HG02981 (cell line): ENCODE results near the gene ENPP7.

Experiments
- ATAC-seq: cut with Tn5 transposase; IDR thresholded peaks from one replicate; pipeline ENCODE4 v1.9.1; 2021; ENCODE audit warnings: mild to moderate bottlenecking, moderate library complexity; ENCODE audit not compliant: unreplicated experiment

Gene ENPP7

GRCh38 chr17:79730437-79730768 lies 340 bp upstream of the ENPP7 start:
- ATAC-seq = no peak

- no peak for ATAC-seq
Measured at GRCh38 chr17:79732254-79732653, 1.5 kb downstream of the ENPP7 start.

- no peak for ATAC-seq
Measured at GRCh38 chr17:79732804-79733691, 2.3 kb downstream of the ENPP7 start.

- ATAC-seq = no peak
Measured at GRCh38 chr17:79733692-79734070, 2.9 kb downstream of the ENPP7 start.

GRCh38 chr17:79735096-79735495 lies 4.4 kb downstream of the ENPP7 start:
- ATAC-seq = no peak

GRCh38 chr17:79737046-79737921 lies 6.5 kb downstream of the ENPP7 start:
- no peak for ATAC-seq

- no peak for ATAC-seq
Measured at GRCh38 chr17:79737922-79738578, 7.3 kb downstream of the ENPP7 start.

- ATAC-seq = no peak
Measured at GRCh38 chr17:79738643-79739042, 7.9 kb downstream of the ENPP7 start.

- no peak for ATAC-seq
Measured at GRCh38 chr17:79739148-79740062, 8.7 kb downstream of the ENPP7 start.

GRCh38 chr17:79740413-79740812 lies 9.7 kb downstream of the ENPP7 start:
- ATAC-seq = no peak

- no peak for ATAC-seq
Measured at GRCh38 chr17:79741401-79741750, 10.6 kb downstream of the ENPP7 start.

- no peak for ATAC-seq
Measured at GRCh38 chr17:79741751-79742588, 11.2 kb downstream of the ENPP7 start.

- no peak for ATAC-seq
Measured at GRCh38 chr17:79742589-79742918, 11.8 kb downstream of the ENPP7 start.

- no peak for ATAC-seq
Measured at GRCh38 chr17:79742951-79743476, 12.3 kb downstream of the ENPP7 start.

GRCh38 chr17:79743614-79744013 lies 12.9 kb downstream of the ENPP7 start:
- ATAC-seq = no peak

GRCh38 chr17:79745641-79746105 lies 14.9 kb downstream of the ENPP7 start:
- ATAC-seq = no peak

- ATAC-seq = no peak
Measured at GRCh38 chr17:79746889-79747507, 16.3 kb downstream of the ENPP7 start.

GRCh38 chr17:79747508-79748294 lies 17.0 kb downstream of the ENPP7 start:
- no peak for ATAC-seq
